SU-DHL-6 (cell line): ENCODE results near the gene SPEF2.

Experiments used
- H2AFZ ChIP-seq: fragments of 200-600 bp; sonication (generic); 2 replicates; pipeline ENCODE4 v1.6.1; 2014; ENCODE audit warnings: low read depth, mild to moderate bottlenecking, moderate library complexity, mixed read lengths, antibody characterized with exemption, low read length; ENCODE audit not compliant: severe bottlenecking
- H3F3A ChIP-seq: fragments of 200-600 bp; shearing (Covaris generic); 2 replicates; pipeline ENCODE4 v1.6.0; 2016; ENCODE audit warnings: antibody characterized with exemption, mild to moderate bottlenecking; ENCODE audit not compliant: insufficient read depth
- H3K27ac ChIP-seq: fragments of 200-600 bp; sonication (generic); 2 replicates; pipeline ENCODE4 v1.5.1; 2016; ENCODE audit warnings: low read depth, mild to moderate bottlenecking, low read length, moderate library complexity, mixed read lengths
- H3K27me3 ChIP-seq: fragments of 200-600 bp; sonication (generic), shearing (Covaris generic); 2 replicates; pipeline ENCODE4 v1.6.0; 2014; ENCODE audit warnings: mild to moderate bottlenecking, low read length
- H3K36me3 ChIP-seq: fragments of 200-600 bp; sonication (generic); 2 replicates; pipeline ENCODE4 v1.6.1; 2014; ENCODE audit warnings: mild to moderate bottlenecking, low read length, mixed read lengths
- H3K4me2 ChIP-seq: fragments of 300-600, 200-600 bp; shearing (Covaris generic), sonication (generic); 2 replicates; pipeline ENCODE4 v1.6.0; 2014; ENCODE audit warnings: low read length, low read depth, mild to moderate bottlenecking; ENCODE audit not compliant: poor library complexity, severe bottlenecking
- H3K4me3 ChIP-seq: fragments of 200-600 bp; sonication (generic); 2 replicates; pipeline ENCODE4 v1.5.1; 2014; ENCODE audit warnings: antibody characterized with exemption, low read length, mild to moderate bottlenecking, mixed read lengths; ENCODE audit not compliant: insufficient read depth, poor library complexity, severe bottlenecking
- H3K79me2 ChIP-seq: fragments of 200-600 bp; sonication (generic); 2 replicates; pipeline ENCODE4 v1.6.1; 2014; ENCODE audit warnings: mild to moderate bottlenecking, low read length, moderate library complexity; ENCODE audit not compliant: insufficient read depth
- H3K9ac ChIP-seq: fragments of 200-600 bp; sonication (generic); 2 replicates; pipeline ENCODE4 v1.7.0; 2014; ENCODE audit warnings: mild to moderate bottlenecking, low read length
- H3K9me2 ChIP-seq: fragments of 200-600 bp; sonication (generic); replicated peaks from 2 replicates; pipeline ENCODE4 v1.6.1; 2014; ENCODE audit warnings: low read length; ENCODE audit not compliant: insufficient read depth
- H3K9me3 ChIP-seq: fragments of 200-600 bp; sonication (generic); 2 replicates; pipeline ENCODE4 v1.6.1; 2014; ENCODE audit warnings: low read length, mixed read lengths; ENCODE audit not compliant: insufficient read depth
- H4K20me1 ChIP-seq: fragments of 200-600 bp; sonication (generic); 2 replicates; pipeline ENCODE4 v1.6.1; 2014; ENCODE audit warnings: low read depth, mild to moderate bottlenecking, antibody characterized with exemption, low read length, moderate library complexity, mixed read lengths
- CTCF ChIP-seq: fragments of 200-600 bp; sonication (generic); IDR thresholded peaks from one replicate; pipeline ENCODE4 v1.5.1; 2017; ENCODE audit warnings: antibody characterized with exemption, mild to moderate bottlenecking, low read length, moderate library complexity; ENCODE audit not compliant: insufficient read depth, poor library complexity, severe bottlenecking
- EZH2phosphoT487 ChIP-seq: fragments of 200-600 bp; sonication (generic), shearing (Covaris generic); conservative IDR thresholded peaks from 2 replicates; pipeline ENCODE4 v1.6.1; 2018; ENCODE audit warnings: mild to moderate bottlenecking, antibody characterized with exemption, low read length, moderate library complexity, mixed read lengths

Gene SPEF2

GRCh38 chr5:35794684-35795375 lies 177.2 kb downstream of the SPEF2 start:
- H4K20me1 ChIP-seq: no peaks in the 10 kb centered on the region
- H3K36me3 ChIP-seq: no peaks in the 10 kb centered on the region
- no peak overlapping the region for H3K4me3 ChIP-seq
- no peak overlapping the region for H3K4me2 ChIP-seq
- no peaks in the 10 kb centered on the region for H3K27me3 ChIP-seq
- no peaks in the 10 kb centered on the region for H3K79me2 ChIP-seq
- no peaks in the 10 kb centered on the region for H3K9me2 ChIP-seq
- no peaks in the 10 kb centered on the region for H3K9me3 ChIP-seq
- TF ChIP-seq EZH2phosphoT487: no peak
- no peak for TF ChIP-seq CTCF
- no peak overlapping the region for H3K9ac ChIP-seq
- H3K27ac ChIP-seq: no peak overlapping the region
- no peaks in the 10 kb centered on the region for H3F3A ChIP-seq
- no peak overlapping the region for H2AFZ ChIP-seq

GRCh38 chr5:35799181-35799580 lies 181.5 kb downstream of the SPEF2 start:
- no peaks in the 10 kb centered on the region for H3K9me3 ChIP-seq
- H3K9me2 ChIP-seq: no peaks in the 10 kb centered on the region
- no peak overlapping the region for H3K4me2 ChIP-seq
- H3K36me3 ChIP-seq: no peaks in the 10 kb centered on the region
- H3K4me3 ChIP-seq: no peak overlapping the region
- H3F3A ChIP-seq: no peaks in the 10 kb centered on the region
- H4K20me1 ChIP-seq: no peaks in the 10 kb centered on the region
- H3K27me3 ChIP-seq: no peaks in the 10 kb centered on the region; the same call in 1 of the 2 replicates
- H3K79me2 ChIP-seq: no peaks in the 10 kb centered on the region
- TF ChIP-seq EZH2phosphoT487: no peak
- TF ChIP-seq CTCF: no peak
- H3K27ac ChIP-seq: no peak overlapping the region
- H2AFZ ChIP-seq: no peak overlapping the region
- no peak overlapping the region for H3K9ac ChIP-seq

GRCh38 chr5:35799753-35800152 lies 182.1 kb downstream of the SPEF2 start:
- no peak overlapping the region for H3K9ac ChIP-seq
- H3K4me3 ChIP-seq: no peak overlapping the region
- H3F3A ChIP-seq: no peaks in the 10 kb centered on the region
- TF ChIP-seq CTCF (no peak), EZH2phosphoT487 (no peak)
- no peak overlapping the region for H3K27ac ChIP-seq
- no peaks in the 10 kb centered on the region; the same call in 1 of the 2 replicates for H3K27me3 ChIP-seq
- H3K4me2 ChIP-seq: no peak overlapping the region
- H3K36me3 ChIP-seq: no peaks in the 10 kb centered on the region
- no peaks in the 10 kb centered on the region for H4K20me1 ChIP-seq
- no peaks in the 10 kb centered on the region for H3K9me3 ChIP-seq
- H3K9me2 ChIP-seq: no peaks in the 10 kb centered on the region
- no peak overlapping the region for H2AFZ ChIP-seq
- H3K79me2 ChIP-seq: no peaks in the 10 kb centered on the region
